ENCODE data around the gene RASL11B.

RASL11B gene

DNA sequence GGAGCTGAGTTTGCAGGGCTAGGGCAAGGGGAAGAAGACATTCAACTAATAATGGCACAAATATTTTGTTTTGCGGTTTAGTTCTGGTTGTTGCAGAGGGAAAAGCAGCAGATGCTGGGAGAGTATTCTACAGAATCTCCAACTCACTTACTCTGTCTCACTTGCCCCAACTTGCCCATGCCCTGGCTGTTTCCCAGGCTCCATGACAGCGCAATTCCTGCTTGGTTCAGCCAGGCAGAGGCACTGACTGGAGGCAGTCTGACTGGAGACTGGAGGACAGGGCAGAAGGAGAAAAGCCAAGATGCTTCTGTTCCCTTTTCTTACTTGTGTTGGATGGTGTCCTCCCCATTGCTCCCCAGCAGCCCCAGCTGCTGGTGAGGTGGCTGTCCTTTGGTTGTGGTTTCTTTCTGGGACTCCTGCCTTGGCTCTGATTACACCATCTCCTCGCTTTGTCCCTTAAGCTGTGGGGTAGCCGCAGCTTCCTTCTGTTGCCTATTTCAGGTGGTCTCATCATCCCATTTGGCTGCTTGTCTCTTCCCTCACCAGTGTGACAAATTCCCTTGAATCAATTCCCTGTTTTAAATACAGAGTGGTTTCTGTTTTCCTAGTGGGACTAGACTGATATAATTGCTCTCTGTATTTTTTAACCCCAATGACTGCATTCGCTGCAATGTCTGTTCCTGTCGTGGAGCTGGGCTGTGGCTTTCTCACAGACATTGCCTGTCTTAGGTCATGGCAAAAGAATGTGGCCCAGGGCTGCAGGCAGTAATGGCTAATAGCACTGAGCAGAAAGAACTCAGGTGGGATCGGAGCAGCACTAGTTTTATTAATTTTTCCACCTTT is 24.2 kb upstream of the RASL11B start:
- no peak for DNase-seq
- TF ChIP-seq GATA1 (IDR thresholded peaks at IDR 0.05; ENCODE audit: low read depth, low read length) (no peak), POLR2A (IDR thresholded peaks at IDR 0.05; ENCODE audit: low read length) (no peak)

DNA sequence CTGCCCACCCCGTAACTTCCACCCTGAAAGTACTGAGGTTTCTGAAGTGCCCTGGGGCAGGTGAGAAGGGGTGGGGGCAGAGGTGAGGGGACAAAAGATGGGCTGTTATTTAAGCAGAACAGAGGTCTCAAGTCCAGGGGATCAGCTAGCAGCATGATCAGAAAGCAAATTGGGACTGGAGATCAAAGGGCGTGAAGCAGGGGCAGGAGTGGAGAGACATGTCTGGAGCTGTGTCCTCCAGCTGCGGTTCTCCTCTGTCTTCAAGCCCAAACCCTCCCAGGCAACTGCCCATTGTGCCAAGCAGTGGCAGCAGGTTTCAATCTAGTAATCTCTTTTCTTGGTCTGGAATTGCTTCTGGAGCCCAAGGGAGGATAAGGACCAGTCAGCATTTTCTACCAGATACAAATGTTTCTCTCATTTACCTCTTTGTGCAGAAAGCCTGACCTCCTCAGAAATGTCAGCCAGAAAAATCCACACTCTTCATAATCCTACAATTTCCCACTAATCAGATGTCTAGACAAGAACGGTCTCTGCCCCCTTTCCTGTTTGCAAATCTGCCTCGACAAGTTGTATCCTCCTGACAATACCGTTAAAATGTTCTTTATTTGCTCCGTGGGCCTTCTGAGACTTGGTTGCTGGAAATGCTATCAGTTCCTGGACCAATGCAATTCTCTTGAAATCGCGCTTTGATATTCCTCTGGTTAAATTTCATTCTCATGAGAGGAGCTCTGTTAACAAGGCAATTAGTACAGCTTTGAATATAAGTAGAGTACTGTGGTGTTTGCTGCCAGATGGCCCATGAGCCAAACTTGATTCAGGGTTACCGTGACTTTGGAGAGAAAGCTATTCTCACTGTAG is 23.2 kb upstream of the RASL11B start:
- no peak for DNase-seq
- TF ChIP-seq POLR2A (IDR thresholded peaks at IDR 0.05; ENCODE audit: low read length) (no peak), GATA1 (IDR thresholded peaks at IDR 0.05; ENCODE audit: low read depth, low read length) (no peak)

DNA sequence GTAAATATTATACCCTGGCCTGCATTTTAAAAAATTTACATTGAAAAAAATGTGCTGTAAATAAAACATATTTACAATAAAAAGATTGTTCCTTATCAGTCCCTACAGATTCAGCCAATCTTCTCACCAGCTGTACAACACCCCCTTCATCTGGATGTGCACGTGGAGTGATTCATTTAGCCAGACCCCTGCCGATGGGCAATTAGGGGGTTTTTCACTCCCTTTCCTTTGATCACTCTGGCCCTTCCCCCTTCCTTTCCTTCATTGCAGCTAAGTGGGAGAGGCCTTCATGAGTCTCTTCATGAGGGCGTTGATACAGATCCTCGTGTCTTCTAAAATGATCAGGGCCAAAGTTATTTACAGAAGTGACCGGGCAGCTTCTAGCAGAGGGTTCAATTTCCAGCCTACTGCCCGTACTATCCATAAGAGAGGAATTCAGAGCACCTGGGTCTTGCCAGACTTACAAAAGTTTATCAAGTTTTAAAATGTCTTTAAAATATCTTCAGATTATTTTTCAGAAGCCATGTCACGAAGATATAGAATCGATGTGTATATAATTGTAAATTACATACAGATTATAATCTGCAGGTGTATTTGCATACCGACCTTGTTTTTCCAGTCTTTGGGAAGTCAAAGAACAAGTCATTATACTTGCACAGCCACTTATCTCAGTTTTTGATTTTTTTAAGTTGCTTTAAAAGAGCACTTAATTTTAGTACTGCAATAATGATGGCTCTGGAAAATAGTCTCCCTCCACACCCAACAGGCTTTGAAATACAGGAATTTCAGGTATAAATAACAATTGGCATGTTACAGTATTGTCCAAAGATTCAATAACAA is 21.4 kb upstream of the RASL11B start:
- DNase-seq, result no peak
- TF ChIP-seq POLR2A (IDR thresholded peaks at IDR 0.05; ENCODE audit: low read length), result no peak
- no peak for TF ChIP-seq GATA1 (IDR thresholded peaks at IDR 0.05; ENCODE audit: low read depth, low read length)

- DNase-seq, result no peak
Observed at GRCh38 chr4:52841682-52842456, 20.2 kb upstream of the RASL11B start.

GRCh38 chr4:52842792-52843191 is 19.3 kb upstream of the RASL11B start:
- no peak for DNase-seq
- TF ChIP-seq GATA1 (IDR thresholded peaks at IDR 0.05; ENCODE audit: low read depth, low read length), result no peak
- TF ChIP-seq POLR2A (IDR thresholded peaks at IDR 0.05; ENCODE audit: low read length), result no peak

More at GRCh38 chr4:52841682-52842456, 20.2 kb upstream of the RASL11B start:
- no peak for TF ChIP-seq GATA1 (IDR thresholded peaks at IDR 0.05; ENCODE audit: low read depth, low read length)

DNA sequence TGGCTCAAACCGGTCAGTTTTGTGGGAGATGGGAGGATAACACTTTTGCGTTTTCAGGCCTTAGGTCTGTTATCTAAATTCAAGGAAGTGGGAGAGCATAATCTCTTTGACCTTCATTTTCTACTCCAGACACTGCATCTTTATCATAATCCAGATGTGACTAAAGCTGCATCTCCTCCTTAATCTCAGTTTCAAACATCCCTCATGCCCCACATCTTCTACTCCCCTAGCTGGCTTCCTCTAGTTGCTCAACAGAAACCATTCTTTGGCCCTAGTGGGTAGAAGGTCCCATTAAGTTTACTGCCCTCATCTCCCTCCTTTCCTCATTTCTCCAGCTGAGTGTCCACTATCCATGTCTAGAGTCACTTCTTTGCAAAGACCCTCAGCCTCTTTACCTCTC is 18.8 kb upstream of the RASL11B start:
- TF ChIP-seq GATA1 (IDR thresholded peaks at IDR 0.05; ENCODE audit: low read depth, low read length) (no peak), POLR2A (IDR thresholded peaks at IDR 0.05; ENCODE audit: low read length) (no peak)
- DNase-seq, result no peak

GRCh38 chr4:52843958-52844357 is 18.2 kb upstream of the RASL11B start:
- DNase-seq, result no peak
- TF ChIP-seq GATA1 (IDR thresholded peaks at IDR 0.05; ENCODE audit: low read depth, low read length) (no peak), POLR2A (IDR thresholded peaks at IDR 0.05; ENCODE audit: low read length) (no peak)

GRCh38 chr4:52844596-52844995 is 17.5 kb upstream of the RASL11B start:
- no peak for DNase-seq
- TF ChIP-seq GATA1 (IDR thresholded peaks at IDR 0.05; ENCODE audit: low read depth, low read length) (no peak), POLR2A (IDR thresholded peaks at IDR 0.05; ENCODE audit: low read length) (no peak)

GRCh38 chr4:52846502-52846901 is 15.6 kb upstream of the RASL11B start:
- no peak for DNase-seq
- TF ChIP-seq GATA1 (IDR thresholded peaks at IDR 0.05; ENCODE audit: low read depth, low read length) (no peak), POLR2A (IDR thresholded peaks at IDR 0.05; ENCODE audit: low read length) (no peak)

GRCh38 chr4:52848254-52848653 is 13.9 kb upstream of the RASL11B start:
- DNase-seq, result no peak
- TF ChIP-seq POLR2A (IDR thresholded peaks at IDR 0.05; ENCODE audit: low read length) (no peak), GATA1 (IDR thresholded peaks at IDR 0.05; ENCODE audit: low read depth, low read length) (no peak)

GRCh38 chr4:52850406-52851124 is 11.6 kb upstream of the RASL11B start:
- DNase-seq, result no peak
- TF ChIP-seq POLR2A (IDR thresholded peaks at IDR 0.05; ENCODE audit: low read length), result no peak
- no peak for TF ChIP-seq GATA1 (IDR thresholded peaks at IDR 0.05; ENCODE audit: low read depth, low read length)

DNA sequence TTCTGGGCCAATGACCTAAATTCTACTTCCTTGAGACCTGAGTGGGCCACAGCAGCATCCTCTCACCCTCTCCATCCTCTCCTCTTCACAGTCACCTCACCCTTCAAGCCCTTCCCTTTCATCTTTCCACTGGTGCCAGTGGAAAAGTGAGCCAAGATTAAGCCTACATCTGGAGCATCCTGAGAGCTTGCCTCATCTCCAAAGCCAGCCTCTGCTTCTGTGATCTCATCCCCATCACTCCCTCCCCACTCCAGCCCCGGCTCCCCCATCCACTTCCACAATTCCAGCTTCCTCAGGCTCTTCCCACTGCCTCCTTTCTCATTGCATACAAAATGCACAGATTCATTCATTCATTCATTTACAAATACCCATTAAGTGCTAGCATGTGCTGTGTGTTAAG is 10.1 kb upstream of the RASL11B start:
- no peak for DNase-seq
- TF ChIP-seq GATA1 (IDR thresholded peaks at IDR 0.05; ENCODE audit: low read depth, low read length) (no peak), POLR2A (IDR thresholded peaks at IDR 0.05; ENCODE audit: low read length) (no peak)
